Measurements from ENCODE around the gene TLDC2. TPM values are rescaled to one million over a fixed set of nuclear protein-coding genes. Genes with fewer than 3 reads are reported as not detected.
A peak's percentile ranks its signal among the peaks of the same experiment; 100 is the strongest.

TLDC2 gene
- total RNA-seq, 4 donors from 2014 or later, result 0.27 to 3.7 (median 0.27) TPM; not detected in 1

GRCh38 chr20:36941401-36941835 is 65.5 kb downstream of the TLDC2 start:
- peaks cover 6 to 67% of the 10 kb centered on the region in 2 donors for H3K36me3 ChIP-seq
- peak overlapping the region; percentile 95 to 99 (median 96) for H3K27ac ChIP-seq
- WGBS, 2 donors (ENCODE audit: low coverage in 1 of 2), result 0 to 6% methylated on average over 1 of the region's 1 CpG
- H3K4me1 ChIP-seq, result peaks cover 14 to 100% (median 58%) of the 10 kb centered on the region in 3 donors
- H3K27me3 ChIP-seq, result no peaks in the 10 kb centered on the region
- no peaks in the 10 kb centered on the region for H3K9me3 ChIP-seq
- no peak overlapping the region for H3K4me3 ChIP-seq
- TF ChIP-seq POLR2A (IDR thresholded peaks at IDR 0.05) (no peak), POLR2AphosphoS5 (IDR thresholded peaks at IDR 0.05) (no peak), EP300 (IDR thresholded peaks at IDR 0.05) (no peak)
- TF ChIP-seq, protein P1, sequence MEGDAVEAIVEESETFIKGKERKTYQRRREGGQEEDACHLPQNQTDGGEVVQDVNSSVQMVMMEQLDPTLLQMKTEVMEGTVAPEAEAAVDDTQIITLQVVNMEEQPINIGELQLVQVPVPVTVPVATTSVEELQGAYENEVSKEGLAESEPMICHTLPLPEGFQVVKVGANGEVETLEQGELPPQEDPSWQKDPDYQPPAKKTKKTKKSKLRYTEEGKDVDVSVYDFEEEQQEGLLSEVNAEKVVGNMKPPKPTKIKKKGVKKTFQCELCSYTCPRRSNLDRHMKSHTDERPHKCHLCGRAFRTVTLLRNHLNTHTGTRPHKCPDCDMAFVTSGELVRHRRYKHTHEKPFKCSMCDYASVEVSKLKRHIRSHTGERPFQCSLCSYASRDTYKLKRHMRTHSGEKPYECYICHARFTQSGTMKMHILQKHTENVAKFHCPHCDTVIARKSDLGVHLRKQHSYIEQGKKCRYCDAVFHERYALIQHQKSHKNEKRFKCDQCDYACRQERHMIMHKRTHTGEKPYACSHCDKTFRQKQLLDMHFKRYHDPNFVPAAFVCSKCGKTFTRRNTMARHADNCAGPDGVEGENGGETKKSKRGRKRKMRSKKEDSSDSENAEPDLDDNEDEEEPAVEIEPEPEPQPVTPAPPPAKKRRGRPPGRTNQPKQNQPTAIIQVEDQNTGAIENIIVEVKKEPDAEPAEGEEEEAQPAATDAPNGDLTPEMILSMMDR (IDR thresholded peaks at IDR 0.05), result no peak
- no peak for ATAC-seq

Other genes with a start within 250 kb of the TLDC2 start
- under 1 TPM in 1 of 4 donors, not detected in 3; 0.13 TPM for gene SLA2, start 229.9 kb upstream of the TLDC2 start, total RNA-seq
- gene NDRG3, start 130.0 kb upstream of the TLDC2 start, total RNA-seq, result 10 to 100 TPM; 13.3 to 37.1 (median 26.0) TPM
- gene DSN1, start 102.4 kb upstream of the TLDC2 start, total RNA-seq, result 1 to 10 TPM; 5.1 to 8.1 (median 6.0) TPM
- 100 to 1,000 TPM; 348 to 854 (median 449) TPM for gene SAMHD1, start 75.6 kb downstream of the TLDC2 start, total RNA-seq
- 1 to 10 TPM; 4.4 to 9.0 (median 6.4) TPM for gene RBL1, start 219.9 kb downstream of the TLDC2 start, total RNA-seq